H1 (cell line): ENCODE data around the gene SEMA4C. TPM values are rescaled to one million over a fixed set of nuclear protein-coding genes. Genes with fewer than 3 reads are reported as not detected.

ENCODE experiments used
- CTCF ChIA-PET: fragments of 300-600 bp; sonication (Branson Sonifier 250); formaldehyde crosslinking; loops from one replicate; lab custom pipeline; 2021; ENCODE audit not compliant: partially characterized antibody; lab: Charles Lee
- POLR2A ChIA-PET: fragments of 300-600 bp; sonication (Branson Sonifier 250); formaldehyde crosslinking; loops from one replicate; lab custom pipeline; 2021; ENCODE audit warnings: inconsistent platforms; ENCODE audit not compliant: partially characterized antibody; lab: Charles Lee
- DNase-seq, 2 experiments: peaks; one replicate each; pipeline versions ENCODE4 v3.0.0 to v3.0.0-alpha.2; 2010 to 2022; ENCODE audit warnings: low spot score in 2 of 2, low read depth in 1 of 2, mixed read lengths in 1 of 2
- FAIRE-seq: peaks from 2 replicates; lab custom pipeline; 2011; peaks lifted over from hg19 to GRCh38; lab: Jason Lieb, UNC
- H2AFZ ChIP-seq: 2 replicates; pipeline ENCODE4 v1.8.1; 2012; ENCODE audit warnings: low read length, inconsistent platforms
- H2AK5ac ChIP-seq: 2 replicates; pipeline ENCODE4 v1.6.1; 2013; ENCODE audit warnings: low read depth, low read length
- H2BK120ac ChIP-seq: replicated peaks from 2 replicates; pipeline ENCODE3; 2013; ENCODE audit warnings: low read depth, low read length, inconsistent platforms
- H2BK12ac ChIP-seq: 2 replicates; pipeline ENCODE4 v1.6.1; 2013; ENCODE audit warnings: low read depth, low read length
- H2BK15ac ChIP-seq: 2 replicates; pipeline ENCODE4 v1.6.1; 2013; ENCODE audit warnings: low read length
- H2BK20ac ChIP-seq: 2 replicates; pipeline ENCODE4 v1.6.1; 2013; ENCODE audit warnings: low read length
- H2BK5ac ChIP-seq: 2 replicates; pipeline ENCODE4 v1.6.1; 2013; ENCODE audit warnings: low read depth, low read length
- H3K14ac ChIP-seq: 2 replicates; pipeline ENCODE4 v1.6.1; 2013; ENCODE audit warnings: inconsistent platforms; ENCODE audit not compliant: insufficient read length
- H3K18ac ChIP-seq: 2 replicates; pipeline ENCODE4 v1.6.1; 2013; ENCODE audit warnings: low read length; ENCODE audit errors: extremely low read depth
- H3K23ac ChIP-seq: 2 replicates; pipeline ENCODE4 v1.6.1; 2013; ENCODE audit warnings: inconsistent platforms; ENCODE audit not compliant: insufficient read length
- H3K23me2 ChIP-seq: 2 replicates; pipeline ENCODE4 v1.6.1; 2013; ENCODE audit warnings: low read depth, low read length
- H3K27ac ChIP-seq: 2 replicates; pipeline ENCODE4 v1.6.1; 2011; ENCODE audit warnings: low read depth, low read length, inconsistent platforms
- H3K27me3 ChIP-seq, 4 experiments: replicated peaks in 1 of 4; 1 replicate in 1 of 4; 2 replicates in 3 of 4; pipeline versions ENCODE4 v1.6.1 to v1.8.1; 2011 to 2013; ENCODE audit warnings: low read length in 3 of 4, mild to moderate bottlenecking in 3 of 4, inconsistent platforms in 2 of 4, mixed read lengths in 2 of 4, moderate library complexity in 1 of 4; ENCODE audit not compliant: control insufficient read depth in 3 of 4, insufficient read depth in 3 of 4; ENCODE audit errors: extremely low read depth in 1 of 4
- H3K36me3 ChIP-seq, 4 experiments: 2 replicates each; pipeline versions ENCODE4 v1.6.1 to v1.8.1; 2011 to 2013; ENCODE audit warnings: mild to moderate bottlenecking in 4 of 4, low read length in 3 of 4, moderate library complexity in 2 of 4, control low read depth in 1 of 4, inconsistent platforms in 1 of 4; ENCODE audit not compliant: insufficient read depth in 4 of 4, control insufficient read depth in 2 of 4
- H3K4ac ChIP-seq: replicated peaks from 2 replicates; pipeline ENCODE3; 2013; ENCODE audit warnings: low read length, low read depth, mixed read lengths, inconsistent platforms; ENCODE audit not compliant: insufficient read length
- H3K4me1 ChIP-seq, 4 experiments: replicated peaks in 1 of 4; 1 replicate in 1 of 4; 2 replicates in 3 of 4; pipeline versions ENCODE4 v1.6.1 to v1.8.1; 2011 to 2013; ENCODE audit warnings: low read length in 3 of 4, inconsistent platforms in 2 of 4, mixed read lengths in 1 of 4; ENCODE audit not compliant: insufficient read depth in 4 of 4, control insufficient read depth in 3 of 4
- H3K4me2 ChIP-seq, 2 experiments: 2 replicates each; pipeline versions ENCODE4 v1.6.1 to v1.8.1; 2011 to 2013; ENCODE audit warnings: low read depth in 2 of 2, low read length in 2 of 2, control low read depth in 1 of 2, inconsistent platforms in 1 of 2, mild to moderate bottlenecking in 1 of 2; ENCODE audit not compliant: insufficient read depth in 1 of 2
- H3K4me3 ChIP-seq, 4 experiments: fragments of 200-600, 300-600 bp in 1 of 4; sonication (generic), shearing (Covaris generic), sonication (Bioruptor Twin) in 1 of 4; 2 replicates each; pipeline versions ENCODE4 v1.5.1 to v1.8.1; 2011 to 2016; ENCODE audit warnings: low read length in 4 of 4, low read depth in 3 of 4, control low read depth in 2 of 4, inconsistent platforms in 2 of 4, mild to moderate bottlenecking in 2 of 4, mixed read lengths in 1 of 4, moderate library complexity in 1 of 4; ENCODE audit not compliant: insufficient read depth in 2 of 4; ENCODE audit errors: extremely low read depth in 1 of 4
- H3K56ac ChIP-seq: replicated peaks from 2 replicates; pipeline ENCODE3; 2013; ENCODE audit warnings: low read depth, mild to moderate bottlenecking, mixed read lengths, low read length, inconsistent platforms; ENCODE audit not compliant: insufficient read length
- H3K79me1 ChIP-seq: 2 replicates; pipeline ENCODE4 v1.6.1; 2013; ENCODE audit warnings: low read depth, low read length, control low read depth
- H3K79me2 ChIP-seq, 2 experiments: 2 replicates each; pipeline versions ENCODE4 v1.6.1 to v1.8.1; 2012 to 2013; ENCODE audit warnings: low read length in 2 of 2, mild to moderate bottlenecking in 2 of 2, inconsistent platforms in 1 of 2; ENCODE audit not compliant: insufficient read depth in 2 of 2, control insufficient read depth in 1 of 2
- H3K9ac ChIP-seq, 4 experiments: replicated peaks in 1 of 4; 1 replicate in 1 of 4; 2 replicates in 3 of 4; pipeline versions ENCODE4 v1.6.1 to v1.8.1; 2011 to 2013; ENCODE audit warnings: low read depth in 3 of 4, low read length in 3 of 4, control low read depth in 2 of 4, mild to moderate bottlenecking in 2 of 4, moderate library complexity in 2 of 4, inconsistent platforms in 1 of 4; ENCODE audit errors: extremely low read depth in 1 of 4
- H3K9me3 ChIP-seq, 2 experiments: 2 replicates each; pipeline versions ENCODE4 v1.6.1 to v1.8.1; 2012 to 2013; ENCODE audit warnings: mild to moderate bottlenecking in 2 of 2, moderate library complexity in 2 of 2, control low read depth in 1 of 2, inconsistent platforms in 1 of 2, low read depth in 1 of 2, low read length in 1 of 2, mixed read lengths in 1 of 2; ENCODE audit not compliant: insufficient read depth in 2 of 2
- H4K20me1 ChIP-seq, 2 experiments: replicated peaks in 1 of 2; 2 replicates each; pipeline versions ENCODE3 to v1.8.1; 2011 to 2013; ENCODE audit warnings: inconsistent platforms in 2 of 2, low read length in 2 of 2, mild to moderate bottlenecking in 1 of 2; ENCODE audit not compliant: insufficient read depth in 2 of 2, control insufficient read depth in 1 of 2
- H4K5ac ChIP-seq: 2 replicates; pipeline ENCODE4 v1.6.1; 2013; ENCODE audit warnings: low read length, low read depth, mixed read lengths, inconsistent platforms; ENCODE audit not compliant: insufficient read length
- H4K8ac ChIP-seq: 2 replicates; pipeline ENCODE4 v1.8.0; 2013; ENCODE audit warnings: mild to moderate bottlenecking, moderate library complexity, low read length, inconsistent platforms; ENCODE audit not compliant: insufficient read depth; ENCODE audit errors: extremely low read depth
- H4K91ac ChIP-seq: replicated peaks from 2 replicates; pipeline ENCODE3; 2013; ENCODE audit warnings: low read length, mixed read lengths, inconsistent platforms; ENCODE audit not compliant: insufficient read length
- ASH2L ChIP-seq: fragments of 200-600, 300-600 bp; sonication (generic); IDR thresholded peaks from one replicate; pipeline ENCODE4 v1.7.1; 2017; ENCODE audit warnings: low read length
- FOSL1 ChIP-seq: IDR thresholded peaks from 2 replicates; pipeline ENCODE4 v1.6.1; 2011; ENCODE audit warnings: mild to moderate bottlenecking, low read depth, low read length, moderate library complexity; ENCODE audit not compliant: insufficient read depth
- GABPA ChIP-seq: IDR thresholded peaks from 2 replicates; pipeline ENCODE4 v1.6.1; 2011; ENCODE audit warnings: mild to moderate bottlenecking, low read length, moderate library complexity, borderline replicate concordance; ENCODE audit not compliant: insufficient read depth
- KDM4A ChIP-seq: IDR thresholded peaks from one replicate; pipeline ENCODE4 v1.7.1; 2012; ENCODE audit warnings: low read depth, mild to moderate bottlenecking, moderate library complexity, low read length, inconsistent platforms; ENCODE audit not compliant: severe bottlenecking
- SP1 ChIP-seq: IDR thresholded peaks from 2 replicates; pipeline ENCODE4 v1.6.1; 2011; ENCODE audit warnings: low read depth, low read length
- WGBS, 2 experiments: shearing (Covaris generic) in 1 of 2; methylation state at CpG; one replicate each; pipeline versions ENCODE4 v1.1.6 to v1.1.7; 2013 to 2015; ENCODE audit warnings: low lambda C conversion rate in 2 of 2, mixed read lengths in 2 of 2, inconsistent platforms in 1 of 2, low coverage in 1 of 2, missing lambda C conversion rate in 1 of 2; ENCODE audit not compliant: insufficient replicate concordance in 2 of 2, insufficient coverage in 1 of 2, insufficient read length in 1 of 2; ENCODE audit errors: extremely low coverage in 1 of 2, missing lambda C conversion rate in 1 of 2; 5-methylcytosine and 5-hydroxymethylcytosine counted together
- polyA plus RNA-seq, 7 experiments: library from polyadenylated mRNA; depleted of rRNA in 3 of 7; stranded (reverse) in 5 of 7; unstranded in 2 of 7; fragments of >200 nt in 5 of 7; fragments of 200-250 nt in 2 of 7; gene quantifications; 1 replicate in 5 of 7; 2 replicates in 1 of 7; 4 replicates in 1 of 7; pipeline versions ENCODE4 v1.2.1 to v1.2.3, GENCODE V29; 2011 to 2013; ENCODE audit warnings: missing spikeins in 2 of 7, mixed read lengths in 2 of 7
- total RNA-seq: library from RNA; stranded (reverse); fragmentation: NEBNext Ultra II Directional; extraction: Animal tissue kit (Norgen Biotek cat#: 25700); gene quantifications from 2 replicates; pipeline ENCODE4 v1.2.1, GENCODE V29; 2021

Gene SEMA4C
- total and polyA plus RNA-seq, 2 of the 8 experiments (the other 6 are each of a cell fraction or from before 2014, with no cell fraction given) = 47.5 to 67.3 TPM

DNA sequence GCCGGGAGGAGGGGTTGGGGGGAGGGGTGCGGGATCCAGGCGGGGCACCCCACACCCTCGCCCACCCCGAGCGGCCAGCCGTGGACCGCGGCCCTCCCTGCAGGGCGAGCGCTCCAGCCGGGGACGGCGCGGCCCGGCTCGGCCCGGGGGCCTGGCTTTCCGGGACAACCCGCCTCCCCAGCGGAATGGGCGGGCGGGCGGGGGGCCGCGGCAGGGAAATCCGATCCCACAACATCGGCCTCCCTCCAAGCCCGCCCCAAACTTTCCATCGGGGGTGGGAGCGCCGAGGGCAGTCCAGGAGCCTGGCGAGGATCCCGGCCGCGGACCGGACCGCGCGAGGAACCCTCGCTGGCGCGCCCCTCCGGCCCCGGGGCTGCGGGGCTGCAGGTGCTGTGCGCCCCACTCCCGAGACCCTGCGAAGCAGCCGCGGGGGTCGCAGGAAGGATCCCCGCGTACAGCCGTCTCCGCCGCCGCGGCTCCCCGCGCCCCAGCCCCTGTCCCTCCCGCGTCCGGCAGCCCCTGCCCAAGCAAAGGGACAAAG, 529 bp downstream of the SEMA4C start:
- peaks cover 20 to 32% (median 24%) of the 10 kb centered on the region in 4 experiments for H3K36me3 ChIP-seq
- peak overlapping the region; percentile 85; the same call in 1 of the 2 replicates for H2BK5ac ChIP-seq
- peak overlapping the region; percentile 80 for H4K5ac ChIP-seq
- peak overlapping the region; percentile 80 for H4K91ac ChIP-seq
- TF ChIP-seq KDM4A = peak; percentile 31
- TF ChIP-seq ASH2L = peak; percentile 6
- no peak for TF ChIP-seq FOSL1
- TF ChIP-seq GABPA = 0 out of 2 replicates have a peak, but pooled peaks have one; percentile 33
- TF ChIP-seq SP1 = 0 out of 2 replicates have a peak, but pooled peaks have one; percentile 12
- peaks cover 4 to 36% of the 10 kb centered on the region in 2 experiments for H3K79me2 ChIP-seq
- H4K8ac ChIP-seq = peak overlapping the region; percentile 97; the same call in 1 of the 2 replicates
- peaks cover 0 to 3% (median 0%) of the 10 kb centered on the region in 4 experiments; a peak in 2 of 7 replicates for H3K27me3 ChIP-seq
- H3K14ac ChIP-seq = no peak overlapping the region
- H3K18ac ChIP-seq = peak overlapping the region; percentile 90
- H2AFZ ChIP-seq = no peak overlapping the region
- peaks cover 15% of the 10 kb centered on the region for H3K79me1 ChIP-seq
- no peak overlapping the region for H2BK120ac ChIP-seq
- peaks cover 5 to 16% of the 10 kb centered on the region in 2 experiments for H4K20me1 ChIP-seq
- H3K4ac ChIP-seq = no peak overlapping the region
- H3K9me3 ChIP-seq = no peaks in the 10 kb centered on the region
- peaks cover 11 to 33% (median 20%) of the 10 kb centered on the region in 4 experiments for H3K4me1 ChIP-seq
- peaks cover 14% of the 10 kb centered on the region for H3K23me2 ChIP-seq
- ChIA-PET POLR2A (interaction anchor here (0.7 to 4.2 kb wide), 21 partner anchors 8 to 116 kb away, joined by 3 to 49 read pairs (median 5); partner anchors contain the start of gene ANKRD39), CTCF (interaction anchor here (0.9 to 6.1 kb wide), 9 partner anchors 9 to 82 kb away, joined by 3 to 47 read pairs (median 5); partner anchors contain the start of gene ANKRD39)
- no peak overlapping the region for H2AK5ac ChIP-seq
- H3K9ac ChIP-seq = peak overlapping the region; percentile 58 to 89 (median 84)
- WGBS, 2 experiments = no CpG with 5 or more reads among the region's 64 CpGs
- no peak overlapping the region for H2BK15ac ChIP-seq
- DNase-seq (peak in 1 of 2 experiments; percentile 71), FAIRE-seq (no peak)
- no peak overlapping the region for H2BK12ac ChIP-seq
- H2BK20ac ChIP-seq = no peak overlapping the region
- peak overlapping the region; percentile 76 to 86 (median 80) for H3K4me3 ChIP-seq
- H3K23ac ChIP-seq = no peak overlapping the region
- H3K27ac ChIP-seq = peak overlapping the region; percentile 91; the same call in 1 of the 2 replicates
- H3K56ac ChIP-seq = no peak overlapping the region
- peak overlapping the region; percentile 91 to 94 for H3K4me2 ChIP-seq
